Forelimb muscle (tissue), 1 donor: ENCODE data around the gene TAF1A. TPM values are rescaled to one million over a fixed set of nuclear protein-coding genes. Genes with fewer than 3 reads are reported as not detected.

Experiments
- DNase-seq: peaks from one replicate; pipeline ENCODE4 v3.0.0-alpha.2; 2013; ENCODE audit warnings: low read depth
- polyA plus RNA-seq: library from polyadenylated mRNA; unstranded; fragments of 120-200 nt; gene quantifications from one replicate; pipeline ENCODE4 v1.2.1, GENCODE V29; 2013; ENCODE audit not compliant: insufficient read length

Gene TAF1A
- polyA plus RNA-seq, 1 donor, result 8.3 TPM

DNA sequence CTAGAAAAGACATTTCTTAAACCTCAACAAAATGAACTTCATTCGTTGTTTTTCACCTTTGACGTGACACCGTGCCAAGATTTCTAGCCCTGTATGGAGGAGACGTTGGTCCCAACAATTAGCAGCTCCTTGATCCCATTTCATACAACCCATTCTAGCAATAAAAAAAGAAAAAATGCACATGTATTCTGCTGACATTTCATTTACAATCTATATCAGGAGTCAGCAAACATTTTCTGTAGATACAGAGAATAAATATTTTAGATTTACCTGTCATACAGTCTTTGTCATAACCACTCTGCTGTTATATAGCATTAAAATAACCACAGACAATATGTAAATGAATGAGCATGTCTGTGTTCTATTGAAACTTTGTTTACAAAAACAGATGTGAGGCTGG is 7.0 kb upstream of the TAF1A start:
- DNase-seq, result no peak

DNA sequence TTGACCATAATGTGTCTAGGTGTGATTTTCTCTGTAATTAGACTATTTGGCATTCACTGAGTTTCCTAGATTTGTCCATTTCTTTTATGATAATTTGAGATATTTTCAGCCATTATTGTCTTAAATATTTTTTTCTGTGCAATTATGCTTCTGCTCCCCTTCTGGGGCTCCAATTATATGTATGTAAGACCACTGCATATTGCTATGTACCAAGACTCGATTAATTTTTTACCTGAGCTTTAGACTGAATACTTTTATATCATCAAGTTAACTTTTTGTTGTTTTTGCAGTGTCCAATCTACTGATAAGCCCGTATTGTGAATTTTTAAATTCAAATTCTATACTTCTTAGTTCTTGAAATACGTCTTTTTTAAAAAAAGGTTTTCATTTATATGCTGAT is 5.1 kb upstream of the TAF1A start:
- DNase-seq, result no peak

DNA sequence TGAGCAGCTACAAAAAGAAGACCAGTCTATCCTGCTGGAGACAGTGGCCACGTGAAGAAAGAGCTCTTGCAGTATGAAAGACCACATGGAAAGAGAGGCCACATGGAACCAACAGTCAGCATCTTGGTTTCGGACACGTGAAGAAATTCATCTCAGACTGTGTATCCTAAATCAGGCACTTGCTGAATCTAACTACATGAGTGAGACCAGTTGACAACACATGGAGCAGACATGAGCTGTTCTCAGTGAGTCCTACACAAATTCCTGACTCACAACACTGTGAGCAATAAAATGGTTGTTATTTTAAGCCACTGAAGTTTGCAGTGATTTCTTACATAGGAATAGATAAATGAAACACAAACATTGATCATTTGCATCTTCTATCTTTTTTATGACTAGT is 2.4 kb upstream of the TAF1A start:
- DNase-seq, result no peak

DNA sequence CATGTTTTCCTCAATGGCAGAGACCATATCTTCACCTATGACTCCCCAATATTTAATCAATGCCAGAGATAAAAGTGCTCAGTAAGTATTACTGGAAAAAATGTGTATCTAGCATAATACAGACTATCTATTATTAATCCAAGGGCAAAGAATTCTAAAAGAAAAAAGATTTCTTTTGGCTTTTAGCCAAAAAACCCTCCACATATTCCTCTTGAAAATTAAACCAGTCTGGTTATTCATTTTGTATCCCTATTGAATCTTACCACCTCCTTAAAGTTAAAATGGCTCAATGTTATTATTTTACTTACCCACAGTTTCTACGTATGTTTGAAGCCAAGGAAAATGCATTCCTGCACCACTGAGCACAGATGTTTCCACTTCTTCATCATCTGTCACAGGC is 1.6 kb downstream of the TAF1A start:
- no peak for DNase-seq

DNA sequence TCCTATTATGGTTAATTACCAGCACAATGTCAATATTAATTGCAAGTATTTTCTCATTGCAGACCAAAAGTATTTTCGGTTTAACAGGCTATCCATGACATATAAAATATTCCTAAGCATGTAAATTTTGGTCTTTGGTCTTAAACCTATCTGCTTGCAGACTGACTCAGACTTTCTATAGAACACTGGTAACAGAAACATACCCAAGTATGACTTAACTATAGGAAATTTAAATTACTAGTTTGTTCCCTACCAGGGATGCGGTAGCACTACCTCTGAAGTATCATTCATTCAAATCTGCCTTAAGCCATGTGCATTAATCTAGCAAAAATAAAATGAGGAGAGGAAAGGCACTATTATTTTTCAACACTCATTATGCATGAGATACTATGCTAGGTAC is 2.9 kb downstream of the TAF1A start:
- DNase-seq, result no peak

DNA sequence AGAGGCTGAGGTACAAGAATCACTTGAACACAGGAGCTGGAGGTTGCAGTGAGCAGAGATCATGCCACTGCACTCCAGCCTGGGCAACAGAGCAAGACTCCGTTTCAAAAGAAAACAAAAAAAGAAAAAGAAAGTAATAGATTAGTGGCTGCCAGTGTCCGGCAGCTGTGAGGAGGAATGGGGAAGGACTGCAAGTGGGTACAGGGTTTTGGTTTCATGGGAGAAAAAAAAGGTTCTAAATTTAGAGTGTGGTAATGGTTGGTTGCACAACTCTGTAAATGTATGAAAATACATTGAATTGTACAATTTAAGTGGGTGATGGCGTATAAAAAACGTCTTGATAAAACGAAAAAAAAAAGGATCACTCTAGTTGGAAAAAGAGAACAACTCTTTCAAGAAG is 6.7 kb downstream of the TAF1A start:
- DNase-seq, result no peak

DNA sequence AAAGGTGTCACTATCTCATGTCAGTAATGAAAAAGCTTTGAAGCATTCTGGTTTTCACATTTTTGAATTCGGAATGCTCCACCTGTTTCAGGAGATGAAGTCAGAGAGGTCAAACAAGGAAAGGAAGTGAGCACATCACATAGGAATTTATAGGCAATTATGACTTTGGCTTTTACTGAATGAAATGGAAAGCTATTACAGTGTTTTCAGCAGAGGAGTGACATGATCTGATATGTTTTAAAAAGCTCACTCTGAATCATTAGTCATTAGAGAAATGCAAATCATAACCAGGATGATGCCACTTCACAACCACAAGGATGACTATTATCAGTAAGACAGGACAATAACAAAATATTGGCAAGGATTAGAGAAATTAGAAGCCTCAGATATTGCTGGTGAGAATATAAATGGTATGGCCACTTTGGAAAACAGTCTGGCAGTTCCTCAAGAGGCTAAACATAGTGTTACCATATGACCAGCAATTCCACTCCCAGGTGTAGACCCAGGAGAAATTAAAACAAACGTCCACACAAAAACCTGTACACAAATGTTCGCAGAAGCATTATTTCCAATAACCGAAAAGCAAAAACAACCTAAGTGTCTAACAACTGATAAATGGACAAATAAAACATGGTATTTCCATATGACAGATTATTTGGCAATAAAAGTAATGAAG is 7.5 kb downstream of the TAF1A start:
- DNase-seq, result no peak

DNA sequence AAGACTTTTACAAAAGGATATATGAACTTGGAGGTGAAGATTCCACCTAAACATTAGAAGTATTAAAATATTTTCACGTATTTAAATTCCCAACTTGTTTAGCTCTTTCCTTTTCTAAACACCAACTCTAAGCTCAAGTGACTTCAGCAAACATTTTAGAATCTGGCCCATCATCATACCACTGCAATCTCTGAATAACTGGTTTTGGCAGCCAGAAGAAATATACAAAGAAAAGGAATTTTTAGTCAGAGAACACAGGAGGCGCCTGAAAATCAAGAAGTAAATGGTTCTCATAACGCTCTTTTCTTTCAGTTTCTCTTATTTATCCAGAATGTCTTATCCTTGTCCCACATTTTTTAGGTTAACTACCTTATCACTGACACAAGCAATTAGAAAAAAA is 10.4 kb downstream of the TAF1A start:
- no peak for DNase-seq

DNA sequence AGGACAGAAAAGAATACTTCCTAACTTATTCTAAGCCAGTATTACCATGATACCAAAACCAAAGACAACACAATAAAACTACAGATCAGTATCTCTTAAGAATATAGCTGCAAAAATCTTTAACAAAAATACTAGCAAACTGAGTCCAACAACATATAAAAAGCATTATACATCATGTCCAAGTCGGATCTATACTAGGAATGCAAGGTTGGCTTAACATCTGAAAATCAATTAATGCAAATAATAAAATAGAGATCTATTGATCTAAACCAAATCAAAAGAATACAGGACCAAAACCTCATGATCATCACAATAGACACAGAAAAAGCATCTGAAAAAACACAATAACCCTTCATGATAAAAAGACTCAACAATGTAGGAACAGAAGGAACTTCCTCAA is 18.9 kb downstream of the TAF1A start:
- no peak for DNase-seq

DNA sequence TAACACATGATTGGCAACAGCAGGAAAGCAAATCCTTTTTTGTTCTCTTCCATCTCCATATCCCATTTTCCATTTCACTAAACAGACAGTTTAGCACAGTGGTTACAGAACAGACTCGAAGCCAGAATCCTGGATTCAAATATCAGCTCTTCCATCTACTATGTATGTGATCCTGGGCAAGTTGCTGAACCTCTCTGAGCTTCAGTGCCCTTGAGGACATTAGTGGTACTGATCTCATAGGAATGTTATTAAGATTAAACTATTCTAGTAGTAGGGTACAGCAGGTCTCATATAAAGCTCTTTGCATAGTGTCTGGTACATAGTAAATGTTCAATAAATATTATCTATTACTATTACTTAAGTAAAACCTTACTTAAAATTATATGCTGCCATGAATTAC is 28.1 kb downstream of the TAF1A start:
- DNase-seq, result no peak

DNA sequence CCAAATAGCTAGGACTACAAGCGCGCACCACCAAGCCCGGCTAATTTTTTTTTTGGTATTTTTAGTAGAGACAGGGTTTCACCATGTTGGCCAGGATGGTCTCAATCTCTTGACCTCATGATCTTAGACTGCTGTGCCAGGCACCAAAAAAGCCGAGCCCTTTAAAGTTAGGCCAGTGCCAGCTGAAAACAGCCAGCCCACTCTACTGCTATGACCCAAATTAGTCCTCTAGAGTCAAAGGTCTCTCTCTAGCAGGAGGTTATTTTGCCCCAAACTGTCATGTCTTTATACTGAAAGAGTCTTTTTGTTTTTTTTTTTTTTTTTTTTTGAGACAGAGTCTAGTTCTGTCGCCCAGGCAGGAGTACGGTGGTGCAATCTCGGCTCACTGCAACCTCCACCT is 32.2 kb downstream of the TAF1A start:
- DNase-seq, result no peak

DNA sequence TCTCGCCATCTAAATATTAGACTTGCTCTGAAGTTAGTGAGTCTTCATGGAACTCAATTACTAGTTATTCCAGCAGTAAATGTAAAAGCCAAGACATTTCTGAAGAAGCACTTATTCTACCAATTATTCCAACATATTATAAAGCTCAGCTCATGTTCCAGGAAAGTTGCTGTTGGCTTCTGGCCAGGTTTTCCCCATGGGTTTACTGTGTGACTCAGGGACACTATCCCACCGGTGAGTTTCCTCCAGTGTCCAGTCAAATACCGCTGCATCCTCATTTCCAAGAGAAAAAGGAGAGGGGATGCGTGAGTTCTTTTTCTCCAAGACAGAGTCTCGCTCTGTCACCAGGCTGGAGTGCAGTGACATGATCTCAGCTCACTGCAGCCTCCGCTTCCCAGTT is 32.6 kb downstream of the TAF1A start:
- no peak for DNase-seq

DNA sequence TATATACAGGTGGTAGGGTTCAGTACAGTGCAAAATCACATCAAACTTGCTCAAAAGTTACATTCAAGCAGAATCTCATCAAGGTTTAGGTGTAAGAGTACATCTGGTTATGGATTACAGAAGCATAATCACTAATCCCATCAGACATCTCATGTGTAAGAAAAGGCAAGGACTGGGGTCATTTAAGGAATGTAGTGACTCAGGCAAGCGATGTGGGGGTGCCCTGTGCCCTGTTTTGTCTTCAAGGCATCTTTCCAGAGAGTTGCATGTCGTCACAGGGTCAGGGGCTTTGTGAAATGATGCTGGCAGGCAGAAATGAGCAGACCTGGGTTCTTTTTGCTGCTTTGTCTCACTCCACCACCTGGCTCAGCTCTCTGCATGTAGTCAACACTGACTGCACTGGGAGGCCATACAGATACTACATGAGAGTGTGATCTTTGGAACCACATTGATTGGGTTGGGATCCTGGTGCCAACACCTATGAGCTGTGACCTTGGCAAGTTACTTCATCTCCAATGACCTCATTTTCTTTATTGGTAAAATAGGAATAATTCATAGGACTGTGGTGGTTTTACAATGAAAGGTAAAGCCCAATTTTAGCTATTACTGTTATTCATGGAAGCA is 33.6 kb downstream of the TAF1A start:
- DNase-seq, result no peak

DNA sequence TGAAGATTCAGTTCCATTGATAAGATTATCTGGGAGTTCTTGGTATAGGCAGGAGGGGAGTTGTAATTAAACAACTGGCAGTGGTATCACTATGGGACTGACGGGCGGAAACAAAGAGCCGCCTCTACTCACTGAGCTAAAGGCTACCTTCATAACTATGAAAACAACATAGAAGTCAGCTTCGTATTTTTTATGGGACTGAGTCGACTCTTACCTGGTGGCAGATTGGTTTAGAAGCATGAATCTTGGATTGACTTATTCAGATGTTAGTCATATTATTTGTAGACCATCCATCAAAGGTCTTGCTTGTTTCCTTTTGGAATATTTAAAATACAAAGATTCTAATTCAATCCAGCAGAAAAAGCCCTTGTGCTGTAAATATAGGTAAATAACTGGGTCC is 35.6 kb downstream of the TAF1A start:
- no peak for DNase-seq

DNA sequence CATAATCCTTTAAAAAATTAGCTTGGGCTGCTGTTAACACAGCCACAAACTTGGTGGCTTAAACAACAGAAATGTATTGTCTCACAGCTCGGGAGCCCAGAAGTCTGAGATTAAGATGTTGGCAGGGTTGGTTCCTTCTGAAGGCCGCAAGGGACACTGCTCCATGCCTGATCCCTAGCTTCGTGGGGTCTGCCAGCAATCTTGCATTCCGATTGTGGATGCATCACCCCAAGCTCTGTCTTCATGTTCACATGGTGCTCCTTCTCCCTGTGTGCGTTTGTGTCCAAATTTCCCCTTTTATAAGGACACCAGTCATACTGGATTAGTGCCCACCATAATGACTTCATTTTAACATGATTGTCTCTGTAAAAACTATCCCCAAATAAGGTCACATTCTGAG is 36.9 kb downstream of the TAF1A start:
- no peak for DNase-seq

DNA sequence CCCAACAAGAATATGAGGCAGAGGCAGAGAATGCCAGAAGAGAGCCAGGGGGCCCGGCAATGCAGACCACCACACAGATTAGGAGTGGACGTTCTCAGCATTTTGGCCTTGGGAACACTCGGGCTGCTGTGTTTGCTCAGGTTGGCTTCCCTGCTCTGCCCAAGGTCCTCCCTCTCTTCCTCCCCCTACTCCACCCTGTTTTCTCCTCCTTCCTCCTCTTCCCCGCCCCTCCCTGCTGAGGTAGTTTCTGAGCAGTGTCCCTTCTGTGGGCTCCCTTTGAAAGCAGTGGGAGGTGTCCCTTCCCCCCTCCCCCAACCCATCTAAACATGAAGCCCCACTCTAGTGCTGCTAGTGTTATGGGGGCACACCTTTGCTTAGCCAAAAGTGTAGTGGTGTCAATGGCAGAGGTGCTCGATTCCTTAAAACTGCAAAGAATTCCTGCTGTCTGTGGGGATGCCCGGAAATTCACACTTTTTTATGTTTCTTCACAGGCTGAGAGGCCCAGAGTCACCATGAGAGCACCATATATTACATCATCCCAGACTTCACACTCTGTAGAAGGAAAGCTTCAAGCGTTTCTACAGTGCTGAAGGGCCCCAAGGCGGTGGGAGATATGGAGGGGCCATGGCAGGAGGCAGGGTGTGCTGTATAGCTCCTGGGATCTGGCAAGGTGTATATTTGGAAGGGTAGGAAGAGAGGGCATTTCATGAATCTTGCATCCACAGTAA is 41.6 kb downstream of the TAF1A start, which contains the start of gene HHIPL2:
HHIPL2 (minus strand) TSS at position 161 of the 728 bp plus-strand sequence; CDS start at position 101, 60 bp downstream.
- no peak for DNase-seq

DNA sequence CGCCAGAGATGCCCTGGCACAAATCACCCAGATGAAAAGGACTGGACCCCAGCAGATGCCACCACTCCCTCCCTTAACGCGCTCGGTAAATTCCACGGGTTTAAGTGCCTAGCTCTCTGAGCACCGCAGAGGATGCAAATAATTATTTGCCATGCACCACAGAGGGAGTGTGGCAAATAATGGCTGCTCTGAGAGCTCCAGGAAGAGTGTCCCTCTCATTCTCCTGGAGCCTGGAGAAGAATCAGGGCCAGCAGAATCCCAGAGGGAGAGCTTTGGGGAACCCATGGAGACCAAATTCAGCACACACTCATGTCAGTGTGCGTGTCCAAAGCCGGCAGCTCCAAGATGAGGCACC is 42.5 kb downstream of the TAF1A start:
- DNase-seq, result no peak

DNA sequence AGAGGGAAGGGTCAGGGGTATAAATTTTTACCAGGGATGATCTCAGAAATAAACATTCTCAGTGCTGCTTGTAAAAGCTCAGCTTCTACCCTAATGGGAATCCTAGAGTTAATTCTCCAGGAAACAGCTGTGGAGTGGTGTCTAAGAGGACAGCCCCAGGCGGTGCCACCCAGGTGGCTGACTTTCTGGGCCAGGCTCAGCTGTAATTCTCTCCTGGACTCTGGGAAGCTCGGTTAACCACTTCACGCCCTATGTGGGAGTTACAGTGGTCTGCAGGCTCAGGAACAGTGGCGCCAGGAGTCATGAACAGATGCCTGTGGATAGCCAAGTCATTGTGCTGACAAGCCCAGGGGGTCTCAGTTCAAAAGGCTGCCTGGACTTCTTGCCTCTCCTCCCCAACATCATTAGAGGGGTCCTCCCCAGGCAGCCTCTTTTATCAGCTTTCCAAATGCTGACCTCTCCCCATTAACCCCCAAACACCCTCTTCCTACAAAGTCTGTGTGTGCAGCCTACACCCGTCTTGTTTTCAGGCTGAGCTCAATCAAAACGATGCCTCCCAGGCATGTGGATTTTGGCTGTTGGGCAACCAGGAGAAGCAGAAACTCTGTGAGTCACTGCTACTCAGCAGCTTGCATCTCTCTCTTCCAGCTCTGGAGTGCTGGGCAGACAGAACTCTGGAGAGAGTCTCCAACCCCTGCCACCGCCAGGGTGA is 43.0 kb downstream of the TAF1A start:
- no peak for DNase-seq

DNA sequence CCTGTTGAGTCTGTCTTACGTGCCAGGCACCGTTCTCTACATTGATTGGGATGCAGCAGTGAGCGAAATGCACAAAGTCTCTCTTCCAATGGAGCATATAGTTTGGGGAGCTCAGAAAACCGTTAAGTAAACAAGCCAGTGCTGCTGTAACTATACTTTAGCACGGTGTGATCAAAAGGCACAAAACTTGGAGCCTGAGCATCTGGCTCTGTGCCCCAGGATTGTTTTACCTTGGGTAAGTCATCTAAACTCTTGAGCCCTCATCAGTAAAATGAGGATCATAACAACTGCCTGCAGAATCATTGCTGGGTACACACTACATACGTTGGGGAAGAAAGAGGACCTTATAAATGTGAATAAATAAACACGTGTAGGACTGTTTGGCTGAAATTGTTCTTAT is 43.6 kb downstream of the TAF1A start:
- DNase-seq, result no peak

DNA sequence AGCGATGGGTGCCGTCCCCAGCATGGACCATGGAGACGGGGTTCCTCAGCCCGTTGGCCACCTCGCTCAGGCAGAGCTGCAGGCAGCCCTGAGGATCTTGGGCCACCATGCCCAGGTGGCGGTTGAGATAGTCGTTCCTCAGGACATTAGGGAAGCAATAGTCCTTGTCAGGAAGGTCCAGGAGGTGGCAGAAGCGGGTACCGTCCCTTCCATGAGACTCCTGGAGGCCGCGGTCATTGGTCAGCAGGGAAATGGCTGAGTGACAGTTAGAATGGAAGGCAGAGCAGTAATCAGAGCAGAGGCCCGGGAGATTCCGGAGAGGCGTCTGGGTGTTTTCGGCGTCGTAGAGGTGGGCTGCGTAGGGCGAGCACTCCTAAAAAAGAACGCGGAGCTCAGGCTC is 45.9 kb downstream of the TAF1A start:
- DNase-seq, result no peak

DNA sequence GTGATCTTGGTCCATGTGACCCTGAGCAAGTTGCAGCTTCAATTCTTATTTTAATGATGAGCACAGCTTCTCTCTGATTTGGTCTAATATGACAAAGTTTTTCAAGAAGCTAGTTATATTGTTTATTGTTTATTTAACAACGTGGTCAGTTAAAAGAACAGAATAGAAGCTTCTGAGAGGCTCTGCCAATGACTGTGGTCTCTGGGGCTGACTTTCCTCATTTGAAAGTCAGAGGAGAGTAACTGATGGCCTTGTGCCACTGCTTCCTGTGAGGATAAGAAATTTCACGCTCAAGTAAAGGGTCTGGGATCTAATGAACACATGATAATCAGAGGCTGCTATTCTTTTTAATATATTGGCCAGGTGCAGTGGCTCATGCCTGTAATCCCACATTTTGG is 49.1 kb downstream of the TAF1A start:
- no peak for DNase-seq

DNA sequence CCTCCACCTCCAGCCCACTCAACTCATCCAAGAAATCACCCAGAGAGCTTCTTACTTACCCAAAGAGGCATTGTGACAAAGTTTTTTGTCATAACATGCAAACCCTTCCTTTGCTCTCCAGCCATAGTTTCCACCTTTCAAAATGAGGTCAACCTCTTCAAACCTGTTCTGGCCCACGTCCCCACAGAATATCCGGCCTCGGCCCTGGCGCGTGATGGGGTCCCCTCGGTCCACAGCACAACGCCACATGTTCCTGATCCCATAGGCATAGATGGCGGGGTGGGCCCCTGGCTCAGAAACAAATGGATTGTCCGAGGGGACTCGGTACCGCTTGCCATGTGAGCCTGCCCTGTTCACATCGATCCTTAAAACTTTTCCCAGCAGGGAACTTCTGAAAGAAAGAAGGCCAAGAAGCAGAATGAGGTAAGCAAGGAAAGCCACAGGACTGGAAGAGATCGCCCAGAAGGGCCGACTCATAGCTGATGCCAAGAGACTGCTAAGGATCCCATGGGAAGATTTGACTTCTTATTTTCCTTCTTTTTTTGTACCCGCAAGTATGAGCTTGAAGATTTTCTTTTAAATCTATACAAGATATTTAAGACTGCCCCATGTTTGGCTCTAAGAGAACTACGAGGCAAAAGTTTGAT is 49.7 kb downstream of the TAF1A start:
- no peak for DNase-seq
